GM21390 (cell line): ENCODE results near the gene CSNK1G1.
"Not testable (repeated sequence)": the region's sequence is repeated elsewhere in the genome, so short reads cannot be mapped to it uniquely, and the experiment has no call there.

Experiments
- ATAC-seq: cut with Tn5 transposase; IDR thresholded peaks from one replicate; pipeline ENCODE4 v1.9.1; 2021; ENCODE audit not compliant: unreplicated experiment

Gene CSNK1G1

DNA sequence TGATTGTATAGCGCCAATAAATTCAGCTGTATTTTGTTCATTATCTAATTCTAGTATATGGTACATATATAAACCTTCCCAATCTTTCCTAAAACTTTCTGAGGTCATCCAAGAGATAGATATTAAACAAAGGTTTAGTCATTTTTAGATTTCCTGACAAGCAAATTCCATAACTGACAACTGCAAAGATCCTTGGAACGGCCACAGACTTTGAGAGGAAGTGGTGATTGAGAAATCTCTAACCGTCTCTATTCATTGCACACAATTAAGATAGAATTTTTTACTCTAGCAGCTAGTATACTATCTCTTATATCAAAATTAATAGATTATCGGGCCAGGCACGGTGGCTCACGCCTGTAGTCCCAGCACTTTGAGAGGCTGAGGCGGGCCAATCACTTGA is 4.7 kb downstream of the CSNK1G1 start:
- no peak for ATAC-seq

DNA sequence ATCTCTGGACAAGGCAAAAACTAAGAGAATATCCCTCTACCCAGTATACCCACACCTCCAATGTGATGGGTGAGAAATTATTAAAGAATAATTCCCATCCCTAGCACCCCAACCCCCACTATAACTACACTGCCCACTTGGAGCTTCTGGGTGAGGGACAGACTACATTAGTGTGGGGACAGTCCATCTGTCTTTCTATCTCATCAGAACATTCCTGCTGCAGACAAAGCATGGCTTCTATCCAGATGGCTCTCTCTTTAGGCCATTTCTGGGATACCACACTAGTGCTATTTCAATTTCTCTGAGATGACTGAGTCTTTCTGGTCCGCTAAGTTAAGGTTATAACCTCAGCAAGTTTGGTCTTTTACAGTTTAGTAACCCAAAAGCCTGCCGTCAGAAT is 6.6 kb downstream of the CSNK1G1 start:
- ATAC-seq, result no peak

DNA sequence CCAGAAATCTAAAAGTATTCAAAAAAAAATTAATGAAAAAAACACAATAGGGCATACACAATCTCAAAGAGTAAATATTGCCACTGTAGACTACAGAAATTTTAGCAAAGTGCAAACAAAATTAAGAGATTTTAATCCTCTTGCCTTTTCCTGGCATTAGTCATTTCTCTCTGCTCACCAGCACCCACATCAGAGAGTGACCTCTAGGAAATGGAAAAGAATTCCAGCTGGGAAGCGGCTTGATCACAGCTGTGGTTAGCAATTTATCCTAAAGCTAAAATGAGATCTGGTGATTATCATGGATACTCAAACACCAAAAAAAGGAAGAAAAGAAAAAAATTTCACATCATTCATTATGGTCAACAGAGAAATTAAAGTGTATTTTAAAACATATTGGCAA is 7.5 kb downstream of the CSNK1G1 start:
- no peak for ATAC-seq

DNA sequence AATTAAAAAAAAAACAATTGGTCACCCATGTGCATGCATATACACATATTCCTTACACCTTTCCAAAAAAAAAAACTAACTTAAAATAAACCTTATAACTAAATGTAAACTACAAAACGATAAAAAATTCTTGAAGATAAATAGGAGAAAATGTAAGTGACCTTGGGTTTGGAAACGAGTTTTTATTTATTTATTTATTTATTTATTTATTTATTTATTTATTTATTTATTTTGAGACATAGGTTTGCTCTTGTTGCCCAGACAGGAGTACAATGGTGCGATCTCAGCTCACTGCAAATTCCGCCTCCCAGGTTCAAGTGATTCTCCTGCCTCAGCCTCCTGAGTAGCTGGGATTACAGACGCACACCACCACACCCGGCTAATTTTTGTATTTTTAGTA is 9.7 kb downstream of the CSNK1G1 start:
- not testable (repeated sequence) for ATAC-seq

DNA sequence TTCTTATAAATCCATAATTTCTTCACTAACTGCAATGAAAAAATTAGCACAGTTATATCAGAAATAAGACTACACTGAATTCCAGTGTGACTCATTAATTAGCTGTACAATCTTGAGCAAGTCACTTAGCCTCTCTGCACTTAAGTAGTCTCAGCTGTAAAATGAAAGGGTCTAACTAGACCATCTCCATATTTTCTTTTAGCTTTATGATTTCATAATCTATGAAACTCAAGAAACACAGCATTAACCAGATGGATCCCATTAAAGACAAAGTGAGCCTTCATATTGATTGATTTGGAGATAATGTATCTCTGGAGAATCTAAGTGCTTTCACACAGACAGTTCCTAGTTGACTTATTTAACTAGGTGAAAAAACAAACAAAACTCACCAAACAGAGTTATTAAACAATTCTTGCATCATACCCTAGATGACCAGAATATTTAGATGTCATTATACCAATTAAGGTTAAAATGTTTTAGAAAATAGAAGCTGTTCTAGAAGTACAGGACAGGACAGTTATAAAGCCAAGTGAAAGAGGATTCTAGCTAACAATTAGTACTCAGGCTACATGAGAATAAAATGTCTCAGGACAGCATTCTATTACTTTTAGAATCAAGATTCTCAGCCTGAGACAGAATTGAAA is 11.2 kb downstream of the CSNK1G1 start:
- ATAC-seq, result no peak

DNA sequence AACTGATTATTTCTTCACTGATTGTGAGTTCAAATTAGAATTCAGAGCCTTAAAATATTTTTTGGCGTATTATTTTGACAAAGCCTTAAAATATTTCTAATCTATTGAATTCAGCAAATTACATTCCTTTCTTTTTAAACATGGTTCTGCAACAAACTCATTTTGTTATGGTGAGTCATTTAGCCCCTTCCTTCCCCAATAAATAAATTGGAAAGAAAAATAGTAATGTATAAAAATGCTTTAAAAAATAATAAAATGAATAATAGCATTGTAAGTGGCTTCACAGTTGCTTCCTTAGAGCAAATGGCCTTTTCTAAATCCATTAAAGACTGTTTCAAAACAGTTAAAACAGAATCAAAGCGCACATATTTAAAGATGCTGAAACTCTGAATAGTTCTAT is 12.1 kb downstream of the CSNK1G1 start:
- no peak for ATAC-seq

DNA sequence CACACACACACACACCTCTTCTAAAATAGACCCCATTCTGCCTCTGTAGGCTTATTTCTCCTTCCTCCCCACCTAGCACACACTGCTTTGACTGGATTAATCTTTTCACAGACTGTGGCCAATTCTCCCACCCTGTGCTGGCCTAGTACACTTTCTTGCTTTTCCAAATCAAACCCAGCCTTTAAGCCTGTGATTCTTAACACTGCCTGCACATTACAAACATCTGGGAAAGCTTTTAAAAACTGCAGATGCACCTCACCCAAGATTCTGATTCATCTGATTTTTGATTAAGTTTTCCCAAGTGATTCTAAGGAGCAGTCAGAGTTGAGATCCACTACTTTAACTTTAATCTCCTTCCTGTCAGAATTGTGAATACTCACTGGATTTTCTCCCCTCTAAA is 12.8 kb downstream of the CSNK1G1 start:
- ATAC-seq, result no peak

DNA sequence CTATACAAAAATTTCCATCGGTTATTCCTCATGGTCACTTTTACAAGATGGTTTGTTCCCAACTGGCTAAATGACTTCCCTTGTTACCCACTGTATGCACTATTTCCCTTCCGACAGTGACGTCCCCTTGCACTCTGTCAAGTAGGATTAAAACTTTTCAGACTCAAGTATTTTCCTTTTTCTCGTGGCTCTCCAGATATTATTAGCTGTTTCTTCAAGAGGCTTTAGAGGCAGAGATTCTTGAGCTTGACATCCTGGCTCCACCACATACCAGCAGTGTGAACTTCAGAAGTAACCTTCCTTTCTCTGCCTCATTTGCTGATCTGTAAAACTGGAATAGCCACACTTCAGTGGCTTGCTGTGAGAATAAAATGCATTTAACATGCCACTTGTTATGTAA is 14.0 kb downstream of the CSNK1G1 start:
- ATAC-seq, result no peak

DNA sequence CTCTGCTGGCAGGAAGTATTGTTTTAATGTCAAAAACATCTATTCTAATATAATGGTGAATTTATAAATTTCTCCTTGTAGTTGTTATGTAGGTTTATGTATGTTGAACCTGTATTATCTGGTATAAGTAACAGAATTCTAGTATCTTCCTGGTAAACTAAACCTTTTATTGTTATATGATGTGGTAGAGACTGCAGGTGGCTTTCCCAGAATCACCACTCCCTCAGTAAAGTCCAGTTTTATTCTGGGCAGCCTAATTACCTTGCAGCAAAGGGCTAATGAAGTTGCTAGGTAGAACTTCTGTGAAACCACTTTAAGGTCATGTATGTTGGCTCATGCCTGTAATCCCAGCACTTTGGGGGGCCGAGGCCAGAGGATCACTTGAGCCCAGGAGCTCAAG is 15.6 kb downstream of the CSNK1G1 start:
- ATAC-seq, result no peak

DNA sequence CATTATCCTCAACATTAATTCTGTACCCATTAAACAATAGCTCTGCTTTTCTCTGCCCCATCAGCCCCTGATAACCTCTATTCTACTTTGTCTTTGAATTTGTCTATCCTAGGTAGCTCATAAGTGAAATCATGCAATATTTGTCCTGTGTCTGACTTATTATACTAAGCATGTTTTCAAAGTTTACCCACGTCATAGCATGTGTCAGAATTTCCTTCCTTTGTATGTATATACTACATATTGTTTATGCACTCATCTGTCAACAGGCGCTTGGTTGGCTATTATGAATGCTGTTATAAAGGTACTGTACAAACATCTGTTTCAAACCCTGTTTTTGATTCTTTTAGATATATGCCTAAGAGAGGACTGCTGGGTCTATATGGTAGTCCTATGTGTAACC is 18.2 kb downstream of the CSNK1G1 start:
- no peak for ATAC-seq

DNA sequence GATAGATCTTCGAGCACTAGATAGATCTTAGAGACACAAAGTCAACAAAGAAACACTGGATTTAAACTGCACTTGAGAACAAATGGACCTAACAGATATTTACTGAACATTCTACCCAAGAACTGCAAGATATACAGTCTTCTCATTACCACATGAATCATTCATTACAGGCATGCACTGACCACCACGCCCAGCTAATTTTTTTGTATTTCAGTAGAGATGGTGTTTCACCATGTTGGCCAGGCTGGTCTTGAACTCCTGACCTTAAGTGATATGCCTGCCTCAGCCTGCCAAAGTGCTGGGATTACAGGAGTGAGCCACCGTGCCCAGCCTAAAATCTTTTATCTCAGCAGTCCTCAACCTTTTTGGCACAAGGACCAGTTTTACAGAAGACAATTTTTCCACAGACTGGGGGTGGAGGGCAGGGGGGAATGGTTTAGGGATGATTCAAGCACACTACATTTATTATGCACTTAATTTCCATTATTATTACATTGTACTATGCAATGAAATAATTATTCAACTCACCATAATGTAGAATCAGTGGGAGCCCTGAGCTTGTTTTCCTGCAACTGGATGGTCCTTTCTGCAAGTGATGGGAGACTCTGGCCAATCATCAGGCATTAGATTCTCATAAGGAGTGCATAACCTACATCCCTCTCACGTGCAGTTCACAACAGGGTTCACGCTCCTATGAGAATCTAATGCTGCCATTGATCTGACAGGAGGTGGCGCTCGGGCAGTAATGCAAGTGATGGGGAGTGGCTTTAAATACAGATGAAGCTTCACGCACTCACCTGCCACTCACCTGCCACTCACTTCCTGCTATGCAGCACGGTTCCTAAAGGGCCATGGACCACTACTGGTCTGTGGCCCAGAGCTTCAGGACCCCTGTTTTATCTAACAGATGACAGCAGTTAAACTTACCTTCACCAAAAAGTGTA is 21.7 kb downstream of the CSNK1G1 start:
- no peak for ATAC-seq

DNA sequence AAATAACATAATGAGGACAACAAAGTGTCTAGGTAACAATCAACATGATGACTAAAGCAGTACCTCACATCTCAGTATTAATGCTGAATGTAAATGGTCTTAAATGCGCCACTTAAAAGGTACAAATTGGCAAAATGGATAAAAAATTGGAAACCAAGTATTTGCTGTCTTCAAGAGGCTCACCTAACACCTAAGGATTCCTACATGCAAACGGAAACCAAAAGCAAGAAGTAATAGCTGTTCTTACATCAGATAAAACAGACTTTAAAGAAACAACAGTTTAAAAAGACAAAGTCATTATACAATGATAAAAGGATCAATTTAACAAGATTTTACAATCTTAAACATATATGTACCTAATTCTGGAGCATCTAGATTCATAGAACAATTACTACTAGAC is 22.5 kb downstream of the CSNK1G1 start:
- no peak for ATAC-seq

DNA sequence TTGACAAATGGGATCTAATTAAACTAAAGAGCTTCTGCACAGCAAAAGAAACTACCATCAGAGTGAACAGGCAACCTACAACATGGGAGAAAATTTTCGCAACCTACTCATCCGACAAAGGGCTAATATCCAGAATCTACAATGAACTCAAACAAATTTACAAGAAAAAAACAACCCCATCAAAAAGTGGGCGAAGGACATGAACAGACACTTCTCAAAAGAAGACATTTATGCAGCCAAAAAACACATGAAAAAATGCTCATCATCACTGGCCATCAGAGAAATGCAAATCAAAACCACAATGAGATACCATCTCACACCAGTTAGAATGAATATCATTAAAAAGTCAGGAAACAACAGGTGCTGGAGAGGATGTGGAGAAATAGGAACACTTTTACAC is 24.3 kb downstream of the CSNK1G1 start:
- not testable (repeated sequence) for ATAC-seq

DNA sequence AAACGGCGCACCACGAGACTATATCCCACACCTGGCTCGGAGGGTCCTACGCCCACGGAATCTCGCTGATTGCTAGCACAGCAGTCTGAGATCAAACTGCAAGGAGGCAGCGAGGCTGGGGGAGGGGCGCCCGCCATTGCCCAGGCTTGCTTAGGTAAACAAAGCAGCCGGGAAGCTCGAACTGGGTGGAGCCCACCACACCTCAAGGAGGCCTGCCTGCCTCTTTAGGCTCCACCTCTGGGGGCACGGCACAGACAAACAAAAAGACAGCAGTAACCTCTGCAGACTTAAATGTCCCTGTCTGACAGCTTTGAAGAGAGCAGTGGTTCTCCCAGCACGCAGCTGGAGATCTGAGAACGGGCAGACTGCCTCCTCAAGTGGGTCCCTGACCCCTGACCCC is 29.0 kb downstream of the CSNK1G1 start:
- not testable (repeated sequence) for ATAC-seq

DNA sequence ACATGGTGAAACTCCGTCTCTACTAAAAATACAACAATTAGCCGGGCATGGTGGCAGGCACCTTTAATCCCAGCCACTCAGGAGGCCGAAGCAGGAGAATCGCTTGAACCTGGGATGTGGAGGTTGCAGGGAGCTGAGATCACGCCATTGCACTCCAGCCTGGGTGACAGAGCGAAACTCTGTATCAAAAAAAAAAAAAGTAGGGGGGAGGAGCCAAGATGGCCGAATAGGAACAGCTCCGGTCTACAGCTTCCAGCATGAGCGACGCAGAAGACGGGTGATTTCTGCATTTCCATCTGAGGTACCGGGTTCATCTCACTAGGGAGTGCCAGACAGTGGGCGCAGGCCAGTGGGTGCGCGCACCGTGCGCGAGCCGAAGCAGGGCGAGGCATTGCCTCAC is 29.5 kb downstream of the CSNK1G1 start:
- ATAC-seq, result not testable (repeated sequence)

DNA sequence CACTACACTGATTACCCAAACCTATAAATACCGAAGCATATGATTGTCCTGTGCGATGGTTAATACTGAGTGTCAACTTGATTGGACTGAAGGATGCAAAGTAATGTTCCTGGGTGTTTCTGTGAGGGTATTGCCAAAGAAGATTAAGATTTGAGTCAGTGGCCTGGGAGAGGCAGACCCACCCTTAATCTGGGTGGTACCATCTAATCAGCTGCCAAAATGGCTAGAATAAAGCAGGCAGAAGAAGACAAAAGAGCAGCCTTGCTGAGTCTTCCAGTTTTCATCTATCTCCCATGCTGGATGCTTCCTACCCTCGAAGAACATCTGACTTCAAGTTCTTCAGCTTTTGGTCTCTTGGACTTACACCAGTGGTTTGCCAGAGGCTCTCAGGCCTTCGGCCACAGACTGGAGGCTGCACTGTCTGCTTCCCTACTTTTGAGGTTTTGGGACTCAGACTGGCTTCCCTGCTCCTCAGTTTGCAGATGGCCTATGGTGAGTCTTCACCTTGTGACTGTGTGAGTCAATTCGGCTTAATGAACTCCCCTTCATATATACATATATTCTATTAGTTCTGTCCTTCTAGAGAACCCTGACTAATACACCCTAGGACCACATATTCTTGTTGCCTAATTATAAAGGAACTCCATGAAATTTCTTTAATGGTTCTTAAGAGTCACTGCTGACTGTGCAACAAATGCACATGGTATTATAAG is 31.7 kb downstream of the CSNK1G1 start:
- no peak for ATAC-seq

DNA sequence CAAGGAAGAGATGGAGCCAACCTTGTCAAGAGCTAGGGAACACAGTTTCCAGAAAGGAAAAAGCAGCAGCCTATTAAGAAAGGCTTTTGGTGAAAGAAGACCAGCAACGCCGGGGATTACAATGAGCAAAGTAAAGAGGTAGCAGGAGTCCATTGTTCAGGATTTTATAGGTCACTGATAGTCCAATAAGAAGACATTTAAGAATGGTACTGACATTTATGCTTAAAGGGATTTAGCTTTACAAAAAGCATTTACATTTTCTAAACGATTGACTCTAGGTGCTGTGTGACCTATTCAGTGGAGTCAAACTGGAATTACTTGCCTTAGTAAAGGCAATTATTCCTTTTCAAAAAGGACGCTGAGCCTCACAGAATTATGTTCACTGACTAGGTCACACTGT is 40.8 kb downstream of the CSNK1G1 start:
- no peak for ATAC-seq

DNA sequence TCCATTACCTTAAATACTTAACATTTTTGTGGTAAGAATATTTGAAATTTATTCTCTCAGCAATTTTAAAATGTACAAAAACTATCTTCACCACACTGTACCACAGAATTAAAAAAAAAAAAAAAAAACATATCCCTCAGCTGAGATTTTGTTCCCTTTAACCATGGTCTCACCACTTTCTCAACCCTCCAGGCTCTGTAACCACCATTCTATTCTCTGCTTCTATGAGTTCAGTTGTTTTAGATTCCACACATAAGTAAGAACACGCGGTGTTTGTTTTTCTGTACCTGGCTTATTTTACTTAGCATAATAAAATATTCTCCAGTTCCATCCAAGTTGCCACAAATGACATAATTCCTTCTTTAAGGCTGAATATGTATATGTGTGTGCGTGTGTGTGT is 41.5 kb downstream of the CSNK1G1 start:
- ATAC-seq, result no peak

DNA sequence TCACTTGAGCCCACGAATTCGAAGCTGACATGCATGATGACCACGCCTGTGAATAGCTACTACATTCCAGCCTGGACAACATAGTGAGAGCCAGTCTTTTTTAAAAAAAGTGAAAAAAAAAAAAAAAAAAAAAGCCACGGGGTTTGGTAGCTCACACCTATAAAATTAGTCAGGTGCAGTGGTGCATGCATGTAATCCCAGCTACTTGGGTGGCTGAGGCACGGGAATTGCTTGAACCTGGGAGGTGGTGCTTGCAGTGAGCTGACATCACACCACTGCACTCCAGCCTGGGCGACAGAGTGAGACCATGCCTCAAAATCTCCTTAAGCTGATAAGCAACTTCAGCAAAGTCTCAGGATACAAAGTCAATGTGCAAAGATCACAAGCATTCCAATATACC is 44.4 kb downstream of the CSNK1G1 start:
- ATAC-seq, result no peak

DNA sequence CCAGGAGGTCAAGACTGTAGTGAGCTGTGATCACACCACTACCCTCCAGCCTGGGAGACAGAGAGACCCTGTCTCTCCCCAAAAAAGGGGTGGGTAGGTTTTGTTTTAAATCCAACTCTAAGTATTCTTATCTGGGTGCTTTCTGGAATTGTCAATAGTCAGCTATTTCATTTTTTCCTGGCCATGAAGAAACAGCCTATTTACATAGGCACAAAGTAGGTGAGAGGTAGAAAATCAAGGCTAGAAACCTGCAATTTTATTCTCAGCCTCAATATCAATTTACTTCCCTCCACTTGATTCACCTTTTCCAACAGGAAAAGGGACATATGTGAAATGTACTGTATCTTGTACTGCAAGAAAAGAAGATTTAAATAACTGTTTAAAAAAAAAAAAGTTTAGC is 45.9 kb downstream of the CSNK1G1 start:
- ATAC-seq, result no peak

DNA sequence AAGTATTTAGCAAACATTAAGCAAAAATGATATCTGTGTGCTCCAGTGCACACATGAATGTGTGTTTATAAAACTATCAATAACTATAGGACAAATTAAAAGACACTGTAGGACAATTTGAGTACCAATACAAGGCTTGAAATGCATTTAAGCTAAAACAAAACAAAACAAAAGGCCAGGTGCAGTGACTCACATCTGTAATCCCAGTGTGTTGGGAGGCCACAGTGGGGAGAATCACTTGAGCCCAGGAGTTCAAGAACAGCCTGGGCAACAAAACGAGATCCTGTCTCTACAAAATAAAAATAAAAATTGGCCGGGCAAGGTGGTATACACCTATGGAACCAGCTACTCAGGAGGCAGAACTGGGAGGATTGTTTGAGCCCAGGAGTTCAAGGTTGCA is 50.7 kb downstream of the CSNK1G1 start:
- ATAC-seq, result no peak

DNA sequence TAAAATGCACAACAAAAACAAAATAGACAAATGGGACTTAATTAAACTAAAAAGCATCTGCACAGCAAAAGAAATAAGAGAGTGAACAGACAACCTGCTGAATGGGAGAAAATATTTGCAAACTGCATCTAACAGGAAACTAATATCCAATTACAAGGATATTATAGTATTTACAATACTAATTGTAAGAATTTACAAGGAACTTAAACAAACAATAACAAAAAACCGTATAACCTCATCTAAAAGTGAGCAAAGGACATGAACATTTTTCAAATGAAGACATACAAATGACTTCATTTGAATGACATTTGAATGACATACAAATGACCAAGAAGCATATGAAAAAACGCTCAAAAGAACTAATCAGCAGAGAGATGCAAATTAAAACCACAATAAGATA is 66.4 kb downstream of the CSNK1G1 start:
- ATAC-seq, result no peak
